Suprapubic skin (tissue), 4 donors: ENCODE measurements around the gene DAAM1. TPM values are rescaled to one million over a fixed set of nuclear protein-coding genes. Genes with fewer than 3 reads are reported as not detected.

Experiments
- DNase-seq, 2 donors: peaks; one replicate each; pipeline ENCODE4 v3.0.0-alpha.2; 2019; ENCODE audit warnings: low spot score in 2 of 2
- H3K27ac ChIP-seq: fragments of 200-600 bp; sonication (generic); one replicate; pipeline ENCODE4 v1.5.1; 2019
- H3K27me3 ChIP-seq: fragments of 200-600 bp; sonication (generic); one replicate; pipeline ENCODE4 v1.5.1; 2019
- H3K36me3 ChIP-seq: fragments of 200-600 bp; sonication (generic); one replicate; pipeline ENCODE4 v1.5.1; 2019
- H3K4me1 ChIP-seq: fragments of 200-600 bp; sonication (generic); one replicate; pipeline ENCODE4 v1.5.1; 2019
- H3K4me3 ChIP-seq: fragments of 200-600 bp; sonication (generic); one replicate; pipeline ENCODE4 v1.5.1; 2019; ENCODE audit warnings: mild to moderate bottlenecking
- H3K9me3 ChIP-seq: fragments of 200-600 bp; sonication (generic); one replicate; pipeline ENCODE4 v1.5.1; 2019
- EP300 ChIP-seq: sonication (generic); formaldehyde crosslinking; IDR thresholded peaks from one replicate; pipeline ENCODE4 v1.6.1; 2017; ENCODE audit warnings: antibody characterized with exemption
- POLR2A ChIP-seq, 2 donors: fragments of 450-650 bp; IDR thresholded peaks; one replicate each; pipeline ENCODE4 v1.6.1; 2017; ENCODE audit warnings: antibody characterized with exemption in 2 of 2, mild to moderate bottlenecking in 2 of 2, moderate library complexity in 2 of 2
- POLR2AphosphoS5 ChIP-seq, 3 donors: sonication (generic); formaldehyde crosslinking; IDR thresholded peaks; one replicate each; pipeline ENCODE4 v1.6.1; 2017; ENCODE audit warnings: antibody characterized with exemption in 3 of 3
- WGBS: methylation state at CpG from one replicate; pipeline ENCODE4 v1.1.5; 2018; 5-methylcytosine and 5-hydroxymethylcytosine counted together
- total RNA-seq, 4 donors: library from RNA; depleted of rRNA; stranded (reverse); fragments of >200 nt; gene quantifications; one replicate each; pipeline ENCODE4 v1.1.0, GENCODE V29; 2016
- TF ChIP-seq, protein P1 (sequence below), 2 donors: fragments of 200-600 bp in 1 of 2; fragments of 450-650 bp in 1 of 2; sonication (generic) in 1 of 2; IDR thresholded peaks; one replicate each; pipeline ENCODE4 v1.5.1; 2016 to 2019; ENCODE audit warnings: antibody characterized with exemption in 2 of 2, mild to moderate bottlenecking in 1 of 2, moderate library complexity in 1 of 2

The DAAM1 gene
- total RNA-seq, 4 donors from 2014 or later: 103 to 196 (median 171) TPM

- TF ChIP-seq, protein P1, sequence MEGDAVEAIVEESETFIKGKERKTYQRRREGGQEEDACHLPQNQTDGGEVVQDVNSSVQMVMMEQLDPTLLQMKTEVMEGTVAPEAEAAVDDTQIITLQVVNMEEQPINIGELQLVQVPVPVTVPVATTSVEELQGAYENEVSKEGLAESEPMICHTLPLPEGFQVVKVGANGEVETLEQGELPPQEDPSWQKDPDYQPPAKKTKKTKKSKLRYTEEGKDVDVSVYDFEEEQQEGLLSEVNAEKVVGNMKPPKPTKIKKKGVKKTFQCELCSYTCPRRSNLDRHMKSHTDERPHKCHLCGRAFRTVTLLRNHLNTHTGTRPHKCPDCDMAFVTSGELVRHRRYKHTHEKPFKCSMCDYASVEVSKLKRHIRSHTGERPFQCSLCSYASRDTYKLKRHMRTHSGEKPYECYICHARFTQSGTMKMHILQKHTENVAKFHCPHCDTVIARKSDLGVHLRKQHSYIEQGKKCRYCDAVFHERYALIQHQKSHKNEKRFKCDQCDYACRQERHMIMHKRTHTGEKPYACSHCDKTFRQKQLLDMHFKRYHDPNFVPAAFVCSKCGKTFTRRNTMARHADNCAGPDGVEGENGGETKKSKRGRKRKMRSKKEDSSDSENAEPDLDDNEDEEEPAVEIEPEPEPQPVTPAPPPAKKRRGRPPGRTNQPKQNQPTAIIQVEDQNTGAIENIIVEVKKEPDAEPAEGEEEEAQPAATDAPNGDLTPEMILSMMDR (IDR thresholded peaks at IDR 0.05): no peak
- TF ChIP-seq POLR2A (IDR thresholded peaks at IDR 0.05): no peak
- 38% methylated on average over 5 of the region's 5 CpGs for WGBS
- H3K27ac ChIP-seq: peak overlapping the region; percentile 70
- H3K4me3 ChIP-seq: peak overlapping the region; percentile 21
- no peak for DNase-seq
- no peaks in the 10 kb centered on the region for H3K27me3 ChIP-seq
- H3K4me1 ChIP-seq: peaks cover 57% of the 10 kb centered on the region
- H3K36me3 ChIP-seq: peaks cover 25% of the 10 kb centered on the region
- no peaks in the 10 kb centered on the region for H3K9me3 ChIP-seq
Observed at GRCh38 chr14:59363531-59364226, 175.2 kb downstream of the DAAM1 start.

DNA sequence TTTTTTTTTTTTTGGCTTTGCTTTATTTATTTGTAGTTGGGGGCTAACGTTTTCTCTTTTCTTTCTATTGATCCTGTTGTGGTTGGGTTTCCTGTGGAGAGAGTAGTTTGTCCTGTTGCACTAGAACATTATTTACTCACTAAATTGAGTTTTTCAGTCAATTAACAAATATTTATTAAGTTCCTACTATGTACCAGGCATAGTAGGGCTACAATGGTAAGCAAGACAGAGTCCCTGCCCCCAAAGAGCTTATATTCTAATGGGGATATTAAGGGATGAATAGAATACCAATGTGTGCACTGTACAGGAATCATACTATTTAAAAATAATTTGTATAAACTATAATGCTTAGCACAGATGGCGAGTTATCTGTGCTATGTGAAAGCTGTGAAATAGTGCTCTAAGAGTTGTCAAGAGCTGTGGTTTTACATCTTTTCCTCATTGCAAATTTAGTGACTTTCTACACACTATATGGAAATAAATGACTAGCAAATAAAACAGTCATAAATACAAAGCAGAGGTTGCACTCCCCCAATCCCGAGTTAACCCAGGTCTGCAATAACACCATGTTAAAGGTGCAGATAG is 181.8 kb downstream of the DAAM1 start:
- Histone ChIP-seq H3K9me3 (no peaks in the 10 kb centered on the region), H3K4me3 (no peak overlapping the region), H3K36me3 (peaks cover 25% of the 10 kb centered on the region), H3K4me1 (no peaks in the 10 kb centered on the region), H3K27ac (no peak overlapping the region), H3K27me3 (no peaks in the 10 kb centered on the region)
- DNase-seq: no peak
- no peak for TF ChIP-seq POLR2A (IDR thresholded peaks at IDR 0.05)
- TF ChIP-seq EP300: no peak
- no peak for TF ChIP-seq POLR2AphosphoS5 (IDR thresholded peaks at IDR 0.05)
- TF ChIP-seq, protein P1 (IDR thresholded peaks at IDR 0.05): no peak
- 85% methylated on average over 3 of the region's 3 CpGs for WGBS

DNA sequence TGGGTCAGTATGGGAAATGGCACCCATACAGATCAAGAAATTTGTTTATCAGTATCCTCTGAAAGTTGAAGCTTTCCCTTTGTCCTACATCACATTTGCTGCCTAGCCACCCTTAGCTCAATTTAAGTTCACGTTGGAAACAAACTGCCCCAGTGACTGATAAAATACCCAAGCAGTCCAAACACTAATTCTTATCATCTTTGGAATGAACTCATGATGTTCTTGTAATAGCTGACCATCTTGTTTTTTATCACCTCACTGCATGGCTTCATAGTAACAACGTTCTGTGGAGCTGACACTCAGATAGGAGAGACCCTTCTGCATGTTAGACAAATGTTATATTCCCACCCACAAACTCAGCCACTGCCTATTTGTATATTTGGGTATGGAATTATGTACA is 183.3 kb downstream of the DAAM1 start:
- TF ChIP-seq EP300: no peak
- TF ChIP-seq, protein P1 (IDR thresholded peaks at IDR 0.05): no peak
- no peak for TF ChIP-seq POLR2AphosphoS5 (IDR thresholded peaks at IDR 0.05)
- TF ChIP-seq POLR2A (IDR thresholded peaks at IDR 0.05): no peak
- Histone ChIP-seq H3K4me1 (no peaks in the 10 kb centered on the region), H3K27ac (no peak overlapping the region), H3K9me3 (no peaks in the 10 kb centered on the region), H3K4me3 (no peak overlapping the region), H3K27me3 (no peaks in the 10 kb centered on the region), H3K36me3 (peaks cover 22% of the 10 kb centered on the region)
- no peak for DNase-seq
- WGBS: 60% methylated on average over 2 of the region's 2 CpGs

- H3K4me1 ChIP-seq: peaks cover 3% of the 10 kb centered on the region
- TF ChIP-seq EP300: no peak
- TF ChIP-seq POLR2AphosphoS5 (IDR thresholded peaks at IDR 0.05): no peak
- no peak for TF ChIP-seq POLR2A (IDR thresholded peaks at IDR 0.05)
- TF ChIP-seq, protein P1 (IDR thresholded peaks at IDR 0.05): no peak
- H3K9me3 ChIP-seq: no peaks in the 10 kb centered on the region
- no peaks in the 10 kb centered on the region for H3K27me3 ChIP-seq
- no peak overlapping the region for H3K27ac ChIP-seq
- no peak overlapping the region for H3K4me3 ChIP-seq
- DNase-seq: no peak
- 34% methylated on average over 3 of the region's 3 CpGs for WGBS
- peaks cover 2% of the 10 kb centered on the region for H3K36me3 ChIP-seq
Observed at GRCh38 chr14:59374048-59374447, 185.6 kb downstream of the DAAM1 start.

GRCh38 chr14:59376686-59377085 is 188.2 kb downstream of the DAAM1 start:
- H3K4me1 ChIP-seq: peaks cover 3% of the 10 kb centered on the region
- H3K4me3 ChIP-seq: no peak overlapping the region
- DNase-seq: no peak
- H3K27ac ChIP-seq: no peak overlapping the region
- H3K9me3 ChIP-seq: no peaks in the 10 kb centered on the region
- H3K36me3 ChIP-seq: no peaks in the 10 kb centered on the region
- TF ChIP-seq POLR2AphosphoS5 (IDR thresholded peaks at IDR 0.05): no peak
- TF ChIP-seq EP300: no peak
- TF ChIP-seq, protein P1 (IDR thresholded peaks at IDR 0.05): no peak
- no peak for TF ChIP-seq POLR2A (IDR thresholded peaks at IDR 0.05)
- H3K27me3 ChIP-seq: no peaks in the 10 kb centered on the region
- WGBS: 72% methylated on average over 3 of the region's 3 CpGs
